NCI-H345 (cell line): ENCODE data around the gene PYDC1.
"Not testable (repeated sequence)": the region's sequence is repeated elsewhere in the genome, so short reads cannot be mapped to it uniquely, and the experiment has no call there.

ENCODE experiments used
- DNase-seq: peaks from one replicate; lab custom pipeline; 2025; lab: John Stamatoyannopoulos, UW

Gene PYDC1

DNA sequence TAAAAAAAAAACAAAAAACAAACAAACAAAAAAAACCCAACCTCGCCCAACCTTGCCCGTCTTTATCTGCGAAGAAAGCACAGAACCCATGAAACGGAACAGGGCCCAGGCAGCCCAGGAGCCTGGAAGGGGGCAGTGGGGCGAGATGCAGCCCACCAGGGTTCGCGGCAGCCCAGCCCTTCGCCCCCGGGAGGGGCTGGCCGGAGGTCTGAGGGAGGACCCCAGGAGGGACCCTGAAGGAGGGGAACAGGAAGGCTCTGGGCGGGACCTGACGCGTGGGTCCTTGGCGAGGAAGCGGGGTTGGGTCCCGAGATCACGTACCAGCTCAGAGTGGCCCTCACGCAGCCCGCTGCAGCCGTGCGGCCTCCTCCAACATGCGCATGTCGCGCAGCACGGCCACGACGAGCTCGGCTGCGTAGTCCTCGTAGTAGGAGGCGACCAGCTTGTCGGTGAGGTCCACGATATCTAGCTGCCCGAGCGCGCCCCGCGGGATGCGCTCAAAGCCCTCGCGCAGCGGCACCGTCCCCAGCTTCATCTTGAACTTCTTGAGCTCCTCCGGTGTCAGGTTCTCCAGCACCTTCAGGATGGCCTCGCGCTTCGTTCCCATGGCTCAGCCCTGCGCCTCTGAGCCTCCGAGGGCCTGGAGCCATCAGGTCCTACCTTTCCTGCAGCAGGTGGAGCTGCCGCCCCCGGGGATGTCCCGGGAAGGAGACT, at the start of gene PYDC1:
TSS of gene PYDC1 (minus strand) at position 714 of the 714 bp plus-strand sequence. CDS start at position 607, 107 bp downstream.
- peak; percentile 30 for DNase-seq

DNA sequence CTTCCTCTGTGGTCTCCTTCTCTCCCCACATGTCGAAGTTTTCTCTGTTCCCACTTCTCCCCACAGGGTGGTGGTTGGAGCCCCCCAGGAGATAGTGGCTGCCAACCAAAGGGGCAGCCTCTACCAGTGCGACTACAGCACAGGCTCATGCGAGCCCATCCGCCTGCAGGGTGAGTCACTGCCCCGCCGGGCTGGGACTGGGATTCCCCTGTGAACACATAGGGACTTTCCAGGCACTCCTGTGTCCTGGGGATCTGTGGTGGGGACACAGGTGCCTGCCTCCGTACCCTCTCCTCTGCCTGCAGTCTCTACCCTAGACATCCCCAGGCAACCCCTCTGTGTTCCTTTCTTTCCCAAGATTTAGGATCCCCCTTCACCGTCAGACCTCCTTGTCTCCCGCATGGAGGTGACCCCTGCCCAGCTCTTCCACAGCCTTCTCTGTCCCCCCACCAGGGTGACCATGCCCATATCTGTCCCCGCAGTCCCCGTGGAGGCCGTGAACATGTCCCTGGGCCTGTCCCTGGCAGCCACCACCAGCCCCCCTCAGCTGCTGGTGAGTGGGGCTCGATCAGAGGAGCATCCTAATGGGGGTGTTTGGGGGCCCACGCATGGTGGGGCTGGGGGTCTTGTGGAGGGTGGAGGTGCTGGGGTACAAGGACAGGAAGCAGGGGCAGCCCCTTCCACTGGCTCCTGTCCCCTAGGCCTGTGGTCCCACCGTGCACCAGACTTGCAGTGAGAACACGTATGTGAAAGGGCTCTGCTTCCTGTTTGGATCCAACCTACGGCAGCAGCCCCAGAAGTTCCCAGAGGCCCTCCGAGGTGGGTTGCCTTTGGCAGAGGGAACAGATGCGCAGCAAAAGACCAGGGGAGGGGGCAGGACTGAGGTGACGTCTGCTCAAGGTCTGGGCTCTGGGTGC, 48.7 kb upstream of the PYDC1 start:
- no peak for DNase-seq

DNA sequence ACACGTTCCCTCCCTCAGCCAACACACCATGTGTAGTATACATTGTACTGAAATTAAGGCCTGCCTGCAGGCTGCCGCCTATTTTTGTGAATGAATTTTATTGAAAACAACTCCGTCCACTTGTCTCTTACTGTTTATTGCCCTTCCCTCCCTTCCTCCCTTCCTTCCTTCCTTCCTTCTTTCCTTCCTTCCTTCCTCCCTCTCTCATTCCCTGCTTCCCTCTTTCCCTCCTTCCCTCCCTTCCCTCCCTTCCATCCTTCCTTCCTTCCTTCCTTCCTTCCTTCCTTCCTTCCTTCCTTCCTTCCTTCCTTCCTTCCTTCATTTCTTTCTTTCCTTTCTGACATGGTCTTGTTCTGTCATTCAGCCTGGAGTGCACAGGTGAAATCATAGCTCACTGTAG, 45.1 kb upstream of the PYDC1 start:
- DNase-seq, result no peak

DNA sequence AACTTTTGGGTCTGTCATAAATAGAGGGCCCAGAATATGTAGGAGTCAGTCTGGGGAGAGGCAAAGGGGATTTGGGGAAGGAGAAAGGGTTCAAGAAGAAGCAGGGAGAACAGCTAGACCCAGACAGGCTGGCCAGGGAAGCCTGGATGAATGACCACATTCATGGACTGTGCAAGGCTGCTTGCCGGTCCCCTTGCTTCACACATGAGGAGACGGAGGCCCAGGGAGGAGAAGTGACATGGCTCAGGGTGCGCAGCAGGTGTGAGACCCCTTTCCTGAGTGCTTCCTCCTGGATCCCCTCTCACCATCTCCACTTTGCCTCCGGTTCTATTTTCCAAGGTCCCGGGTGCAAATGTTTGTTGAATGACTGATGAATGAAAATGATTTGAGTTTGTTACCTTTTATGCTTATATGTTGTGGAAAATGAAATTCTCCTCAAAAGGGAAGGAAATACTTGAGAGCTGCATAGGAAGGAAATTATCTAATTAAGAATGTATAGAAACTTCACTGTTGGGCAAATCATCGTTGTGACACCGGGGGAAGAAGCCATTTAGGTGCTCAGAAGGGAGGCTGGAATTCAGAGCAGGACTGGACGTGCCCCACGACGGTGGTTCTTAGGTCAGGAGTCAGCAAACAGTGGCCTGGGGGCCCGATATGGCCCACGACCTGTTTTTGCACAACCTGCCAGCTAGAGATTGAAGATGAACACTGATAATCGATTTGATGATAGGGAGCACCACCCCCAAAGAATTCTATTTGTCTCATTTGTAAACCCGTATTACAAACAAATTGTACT, 43.4 kb upstream of the PYDC1 start:
- no peak for DNase-seq

DNA sequence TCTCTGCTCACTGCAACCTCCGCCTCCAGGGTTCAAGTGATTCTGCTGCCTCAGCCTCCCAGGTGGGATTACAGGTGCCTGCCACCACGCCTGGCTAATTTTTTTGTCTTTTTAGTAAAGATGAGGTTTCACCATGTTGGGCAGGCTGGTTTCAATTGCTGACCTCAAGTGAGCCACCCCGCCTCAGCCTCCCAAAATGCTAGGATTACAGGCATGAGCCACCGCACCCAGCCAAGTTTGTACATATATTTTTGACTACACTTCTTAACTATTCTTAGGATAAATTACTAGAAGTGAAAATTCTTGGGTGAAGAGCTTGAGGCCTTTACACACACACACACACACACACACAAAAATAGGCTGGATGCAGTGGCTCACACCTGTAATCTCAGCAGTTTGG, 41.4 kb upstream of the PYDC1 start:
- DNase-seq, result no peak

DNA sequence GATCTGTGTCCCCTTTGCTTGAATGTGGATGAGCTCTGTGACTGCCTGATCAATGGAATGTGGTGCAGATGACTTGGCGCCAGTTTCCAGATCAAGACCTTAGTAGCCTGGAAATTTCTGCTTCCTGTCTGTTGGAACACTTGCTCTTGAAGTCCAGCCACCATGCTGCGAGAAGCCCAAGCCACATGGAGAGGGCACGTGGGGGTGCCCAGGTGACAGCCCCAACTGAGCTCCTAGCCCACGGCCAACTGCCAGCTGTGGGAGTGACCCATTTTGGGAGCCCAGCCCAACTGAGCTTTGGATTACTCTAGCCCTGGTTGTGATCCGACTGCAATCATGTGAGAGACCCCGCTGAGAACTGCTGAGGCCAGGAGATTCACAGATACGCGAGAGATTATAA, 39.5 kb upstream of the PYDC1 start:
- DNase-seq, result no peak

DNA sequence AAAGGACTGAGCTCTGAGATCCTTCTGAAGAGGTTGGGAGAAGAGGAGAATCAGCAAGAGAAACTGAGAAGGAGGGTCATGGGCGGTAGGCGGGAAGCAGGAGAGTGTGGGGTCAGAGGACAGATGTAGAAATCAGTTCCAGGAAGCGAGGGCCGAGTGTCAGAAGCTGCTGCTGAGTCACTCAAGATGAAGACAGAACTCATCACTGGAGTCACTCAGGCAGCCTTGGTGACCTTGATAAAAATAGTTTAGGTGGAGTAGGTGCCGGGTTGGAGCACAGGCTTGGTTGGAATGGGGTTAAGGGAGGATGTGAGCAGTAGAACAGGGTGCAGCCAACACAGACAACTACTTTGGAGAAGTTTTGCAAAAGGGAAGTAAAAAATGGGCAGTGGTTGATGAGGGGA, 36.7 kb upstream of the PYDC1 start:
- no peak for DNase-seq

DNA sequence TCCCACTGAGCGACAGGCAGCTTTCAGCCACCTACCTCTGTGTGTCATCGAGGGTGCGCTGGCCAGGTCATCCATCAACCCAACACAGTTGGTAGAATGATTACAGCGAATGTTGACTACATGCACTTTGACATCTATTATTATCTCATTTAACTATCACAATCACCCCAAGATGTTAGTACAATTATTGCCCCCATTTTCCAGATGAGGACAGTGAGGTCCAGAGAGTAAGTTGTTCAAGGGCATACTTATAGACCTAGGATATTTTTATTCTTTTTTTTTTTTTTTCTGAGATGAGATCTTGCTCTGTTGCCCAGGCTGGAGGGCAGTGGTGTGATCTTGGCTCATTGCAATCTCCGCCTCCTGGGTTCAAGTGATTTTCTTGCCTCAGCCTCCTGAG, 34.5 kb upstream of the PYDC1 start:
- DNase-seq, result no peak

DNA sequence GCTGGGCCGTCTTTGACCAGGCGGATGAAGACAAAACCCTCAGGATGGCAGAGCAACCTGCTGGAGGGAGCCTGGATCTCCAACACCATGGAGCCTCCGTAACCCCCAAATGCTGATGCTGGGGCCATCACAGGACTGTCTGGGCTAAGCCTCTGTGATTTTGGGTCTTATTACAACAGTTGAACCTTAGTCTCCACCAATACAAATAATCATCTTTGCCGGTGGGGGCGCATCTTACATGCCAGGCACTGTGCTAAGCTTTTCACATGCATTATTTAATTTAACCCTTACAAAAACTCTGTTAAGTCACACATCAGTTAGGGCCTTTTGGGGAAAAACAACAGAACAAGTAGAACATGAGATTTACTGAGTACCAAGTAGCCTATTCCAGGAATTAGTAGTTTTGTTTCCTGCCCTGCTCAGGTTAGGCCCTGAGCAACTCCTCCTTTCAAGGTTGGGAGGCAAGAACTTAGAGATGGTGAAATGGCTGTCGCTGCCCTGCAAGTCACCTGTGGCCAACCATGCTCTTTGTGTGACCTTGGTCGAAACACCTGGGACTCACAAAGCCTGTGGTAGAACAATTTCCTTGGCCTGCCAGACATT, 33.9 kb upstream of the PYDC1 start:
- DNase-seq, result no peak

DNA sequence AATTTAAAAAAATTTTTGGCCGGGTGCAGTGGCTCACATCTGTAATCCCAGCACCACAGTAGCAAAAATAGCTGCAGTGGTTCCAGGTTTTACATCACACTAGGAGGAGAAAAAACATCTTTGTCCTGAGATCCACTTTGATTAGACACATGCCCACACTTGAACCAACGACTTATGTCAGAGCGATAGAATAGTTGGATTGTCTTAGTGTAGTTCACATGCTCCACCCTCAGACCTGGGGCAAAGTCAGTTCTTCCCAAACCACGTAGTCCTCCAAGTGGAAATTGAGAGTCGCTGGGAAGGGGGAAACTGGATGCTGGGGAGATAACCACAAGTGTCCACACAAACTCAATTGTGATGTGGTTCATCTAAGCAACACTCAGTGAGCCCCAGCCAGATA, 31.4 kb upstream of the PYDC1 start:
- no peak for DNase-seq

DNA sequence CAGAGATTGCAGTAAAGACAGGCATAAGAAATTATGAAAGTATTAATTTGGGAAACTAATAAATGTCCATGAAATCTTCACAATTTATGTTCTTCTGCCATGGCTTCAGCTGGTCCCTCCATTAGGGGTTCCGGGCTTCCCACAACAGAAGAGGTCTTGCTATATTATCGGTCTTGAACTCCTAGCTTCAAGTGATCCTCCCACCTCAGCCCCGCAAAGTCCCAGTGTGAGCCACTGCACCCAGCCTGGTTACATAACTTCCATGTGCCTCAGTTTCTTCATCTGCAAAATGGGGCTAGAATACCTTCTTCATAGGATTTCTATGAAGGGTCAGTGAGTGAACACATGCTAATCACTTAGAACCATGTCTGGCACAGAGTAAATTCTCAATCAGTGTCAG, 29.4 kb upstream of the PYDC1 start:
- DNase-seq, result no peak

DNA sequence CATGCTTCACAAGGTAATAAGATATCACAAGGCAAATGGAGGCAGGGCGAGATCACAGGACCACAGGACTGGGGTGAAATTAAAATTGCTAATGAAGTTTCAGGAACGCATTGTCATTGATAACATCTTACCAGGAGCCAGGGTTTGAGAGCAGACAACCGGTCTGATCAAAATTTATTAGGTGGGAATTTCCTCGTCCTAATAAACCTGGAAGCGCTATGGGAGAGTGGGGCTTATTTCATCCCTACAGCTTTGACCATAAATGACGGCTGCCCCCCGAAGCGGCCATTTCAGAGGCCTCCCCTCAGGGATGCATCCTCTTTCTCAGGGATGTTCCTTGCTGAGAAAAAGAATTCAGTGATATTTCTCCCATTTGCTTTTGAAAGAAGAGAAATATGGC, 28.7 kb upstream of the PYDC1 start:
- not testable (repeated sequence) for DNase-seq

DNA sequence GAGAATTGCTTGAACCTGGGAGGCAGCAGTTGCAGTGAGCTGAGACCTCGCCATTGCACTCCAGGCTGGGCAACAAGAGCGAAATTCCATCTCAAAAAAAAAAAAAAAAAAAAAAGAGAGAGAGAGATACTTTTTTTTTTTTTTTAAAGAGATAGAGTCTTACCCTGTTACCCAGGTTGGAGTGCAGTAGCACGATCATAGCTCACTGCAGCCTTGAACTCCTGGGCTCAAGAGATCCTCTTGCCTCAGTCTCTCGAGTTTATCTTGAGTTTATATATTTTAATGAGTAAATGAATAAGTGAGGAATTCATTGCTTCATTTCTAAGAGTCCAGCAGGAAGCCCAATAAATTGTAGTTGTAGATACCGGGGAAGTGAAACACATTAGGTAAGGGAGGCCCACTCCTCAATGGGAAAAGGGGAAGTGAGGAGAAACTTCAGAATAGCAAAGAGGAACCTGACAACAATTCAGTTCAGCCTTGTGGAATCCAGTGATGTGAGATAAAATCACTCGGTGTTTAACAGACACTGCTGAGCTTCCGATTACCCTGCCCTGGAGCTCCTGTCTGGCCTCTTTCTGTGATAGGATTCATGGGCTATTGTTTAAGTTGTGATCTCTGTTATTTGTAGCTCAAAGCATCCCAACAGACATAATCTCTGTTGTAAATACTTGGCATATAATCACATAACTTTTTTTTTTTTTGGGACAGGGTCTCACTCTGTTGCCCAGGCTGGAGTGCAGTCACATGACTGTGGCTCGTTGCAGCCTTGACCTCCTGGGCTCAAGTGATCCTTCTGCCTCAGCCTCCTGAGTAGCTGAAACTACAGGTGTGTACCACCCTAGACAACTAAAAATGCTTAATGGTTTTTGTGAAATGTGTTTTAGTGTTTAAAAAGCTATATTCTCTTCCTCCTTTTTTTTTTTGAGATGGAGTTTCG, 27.1 kb upstream of the PYDC1 start:
- no peak for DNase-seq

DNA sequence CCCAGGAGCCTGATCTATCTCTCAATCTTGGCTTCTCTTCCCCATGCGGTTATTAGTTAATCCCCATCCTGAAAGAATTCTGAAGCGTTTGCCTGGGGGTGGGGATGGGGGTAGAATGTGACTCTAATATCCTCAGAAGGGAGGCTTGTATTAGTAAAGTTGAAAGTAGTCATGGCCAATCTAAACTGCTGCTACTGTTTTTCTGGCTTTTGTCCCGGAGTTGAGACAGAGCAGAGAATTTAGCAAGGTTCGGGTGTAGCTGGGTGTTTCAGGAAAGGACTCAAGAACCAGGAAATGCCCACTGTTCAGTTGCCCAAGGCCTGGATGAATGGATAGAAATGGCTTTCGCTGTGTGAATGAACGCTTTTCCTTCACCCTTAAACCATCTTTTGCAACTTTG, 25.3 kb upstream of the PYDC1 start:
- no peak for DNase-seq

DNA sequence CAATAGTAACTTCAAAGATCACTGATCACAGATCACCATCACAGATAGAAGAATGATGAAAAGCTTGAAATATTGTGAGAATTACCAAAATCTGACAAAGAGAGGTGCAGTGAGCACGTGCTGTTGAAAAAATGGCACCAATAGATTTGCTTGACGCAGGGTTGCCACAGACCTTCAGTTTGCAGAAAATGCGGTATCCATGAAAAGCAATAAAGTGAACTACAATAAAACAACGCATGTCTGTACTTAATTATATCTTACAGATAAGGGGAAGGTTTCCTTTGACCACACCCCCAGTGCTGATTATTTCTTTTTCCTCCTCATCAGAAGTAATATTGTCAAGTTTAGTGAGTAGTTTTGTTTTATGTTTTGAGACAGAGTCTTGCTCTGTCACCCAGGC, 21.1 kb upstream of the PYDC1 start:
- DNase-seq, result no peak

DNA sequence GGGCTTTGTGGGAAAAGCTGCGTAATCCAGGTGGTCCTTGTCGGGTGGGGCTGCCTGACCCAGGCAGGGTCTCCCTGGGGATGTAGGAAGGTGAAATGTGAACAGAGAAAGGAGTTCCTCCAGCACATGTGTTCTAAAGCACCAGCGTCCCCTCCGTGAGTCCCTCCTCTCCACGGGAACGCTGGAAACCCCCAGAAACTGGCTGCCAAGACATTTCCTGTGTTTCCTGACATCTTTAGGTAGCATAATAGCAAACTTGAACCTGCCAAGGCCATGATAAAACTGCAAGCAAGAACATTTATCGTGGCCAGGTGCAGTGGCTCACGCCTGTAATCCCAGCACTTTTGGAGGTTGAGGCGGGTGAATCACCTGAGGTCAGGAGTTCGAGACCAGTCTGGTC, 12.6 kb upstream of the PYDC1 start:
- no peak for DNase-seq

DNA sequence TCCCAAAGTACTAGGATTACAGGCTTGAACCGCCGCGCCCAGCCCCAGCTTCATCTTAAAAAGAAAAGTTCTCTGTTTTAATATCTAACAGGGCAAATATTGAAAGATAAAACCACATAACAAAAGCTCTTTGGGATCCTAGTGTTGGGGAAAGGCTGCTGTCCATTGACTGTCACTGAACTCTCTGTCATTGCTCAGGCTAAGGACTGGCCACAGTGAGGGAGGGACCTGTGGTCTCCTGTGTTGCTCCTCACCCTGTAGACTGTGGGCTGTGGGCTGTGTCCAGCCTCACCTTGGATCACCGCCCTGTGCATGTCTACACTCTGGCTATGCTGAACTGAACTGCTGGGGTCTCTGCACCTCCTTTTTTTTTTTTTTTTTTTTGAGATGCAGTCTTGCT, 11.3 kb upstream of the PYDC1 start:
- DNase-seq, result no peak

DNA sequence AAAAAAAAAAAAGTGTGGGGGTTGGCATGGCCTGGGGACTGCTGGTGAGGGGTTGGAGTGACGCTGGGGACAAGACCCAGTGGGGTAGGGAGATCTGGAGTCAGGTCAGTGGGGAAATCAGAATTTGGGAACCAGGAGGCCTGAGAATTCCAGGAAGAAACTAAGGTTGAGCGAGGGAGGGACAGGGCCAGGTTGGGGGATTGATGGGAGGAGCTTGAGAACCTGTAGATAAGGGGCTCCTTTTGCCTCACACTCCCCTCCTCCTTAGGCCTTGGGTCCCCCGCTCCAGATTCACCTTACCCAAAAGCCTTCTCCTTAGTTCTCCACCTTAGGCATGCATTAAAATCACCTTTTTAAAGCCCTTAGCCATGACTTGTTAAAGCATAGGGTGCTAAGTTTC, 8.3 kb upstream of the PYDC1 start:
- no peak for DNase-seq

DNA sequence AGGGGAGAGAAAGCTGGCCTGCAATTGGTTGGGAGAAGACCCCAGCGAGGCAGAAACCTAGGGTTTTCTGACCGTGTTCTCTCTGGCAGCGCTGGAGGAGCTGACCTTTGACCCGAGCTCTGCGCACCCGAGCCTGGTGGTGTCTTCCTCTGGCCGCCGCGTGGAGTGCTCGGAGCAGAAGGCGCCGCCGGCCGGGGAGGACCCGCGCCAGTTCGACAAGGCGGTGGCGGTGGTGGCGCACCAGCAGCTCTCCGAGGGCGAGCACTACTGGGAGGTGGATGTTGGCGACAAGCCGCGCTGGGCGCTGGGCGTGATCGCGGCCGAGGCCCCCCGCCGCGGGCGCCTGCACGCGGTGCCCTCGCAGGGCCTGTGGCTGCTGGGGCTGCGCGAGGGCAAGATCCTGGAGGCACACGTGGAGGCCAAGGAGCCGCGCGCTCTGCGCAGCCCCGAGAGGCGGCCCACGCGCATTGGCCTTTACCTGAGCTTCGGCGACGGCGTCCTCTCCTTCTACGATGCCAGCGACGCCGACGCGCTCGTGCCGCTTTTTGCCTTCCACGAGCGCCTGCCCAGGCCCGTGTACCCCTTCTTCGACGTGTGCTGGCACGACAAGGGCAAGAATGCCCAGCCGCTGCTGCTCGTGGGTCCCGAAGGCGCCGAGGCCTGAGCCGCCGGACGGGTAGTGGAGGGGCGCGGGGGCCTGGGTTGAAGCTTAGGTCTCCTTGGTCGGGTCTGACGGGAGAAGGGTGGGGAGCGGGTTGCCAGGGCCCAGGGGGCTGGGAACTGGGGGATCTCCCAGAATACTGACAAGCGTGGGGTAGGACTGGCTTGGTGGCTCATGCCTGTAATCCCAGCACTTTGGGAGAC, 7.4 kb upstream of the PYDC1 start:
- no peak for DNase-seq

DNA sequence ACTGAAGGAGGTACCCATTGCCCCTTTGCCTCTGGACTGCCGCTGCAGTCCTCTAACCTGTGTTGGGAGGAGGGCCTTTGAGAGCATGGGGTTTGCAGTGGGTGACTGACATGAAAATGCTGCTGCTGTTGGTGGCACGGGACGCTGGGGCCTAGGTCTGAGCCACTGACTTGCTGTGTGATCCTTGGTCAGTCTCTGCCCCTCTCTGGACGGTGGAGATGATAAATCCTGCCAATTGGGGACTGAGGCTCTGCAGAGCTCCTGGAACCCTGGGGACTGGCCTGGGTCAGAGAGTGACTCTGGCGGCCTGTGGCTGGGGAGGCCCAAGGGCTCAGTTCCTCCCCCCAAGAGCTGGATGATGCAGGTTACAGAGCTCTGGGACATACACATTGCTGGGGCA, 6.1 kb upstream of the PYDC1 start:
- DNase-seq, result no peak
